Measurements from ENCODE around the gene MYLK. TPM values are rescaled to one million over a fixed set of nuclear protein-coding genes. Genes with fewer than 3 reads are reported as not detected.
A peak's percentile ranks its signal among the peaks of the same experiment; 100 is the strongest.

The MYLK gene
- total and polyA plus RNA-seq, 2 donors, result 5.4 to 11.5 TPM

GRCh38 chr3:123663977-123664376 is 220.2 kb downstream of the MYLK start:
- 98% methylated on average over 9 of the region's 9 CpGs for WGBS
- Histone ChIP-seq H3K36me3 (ENCODE audit: control insufficient read depth in 2 of 2, insufficient read depth in 2 of 2, low read length in 1 of 2) (no peaks in the 10 kb centered on the region), H3K4me1 (ENCODE audit: control insufficient read depth in 2 of 2, insufficient read depth in 2 of 2, low read length in 2 of 2) (peaks cover 0 to 3% of the 10 kb centered on the region in 2 donors)

GRCh38 chr3:123661973-123662372 is 222.2 kb downstream of the MYLK start:
- peaks cover 0 to 3% of the 10 kb centered on the region in 2 donors for H3K9me3 ChIP-seq (ENCODE audit: control insufficient read depth in 2 of 2, insufficient read depth in 1 of 2, low read length in 1 of 2)
- no peak overlapping the region for H3K4me3 ChIP-seq (ENCODE audit: low read length in 2 of 2)
- no peak overlapping the region for H3K27ac ChIP-seq (ENCODE audit: low read depth in 1 of 2, low read length in 1 of 2)
- no peaks in the 10 kb centered on the region for H3K27me3 ChIP-seq (ENCODE audit: control insufficient read depth in 2 of 2, insufficient read depth in 1 of 2, low read length in 1 of 2)
- H3K4me1 ChIP-seq (ENCODE audit: control insufficient read depth in 2 of 2, insufficient read depth in 2 of 2, low read length in 2 of 2), result peaks cover 0 to 3% of the 10 kb centered on the region in 2 donors
- H3K36me3 ChIP-seq (ENCODE audit: control insufficient read depth in 2 of 2, insufficient read depth in 2 of 2, low read length in 1 of 2), result no peaks in the 10 kb centered on the region
- no peak for DNase-seq (ENCODE audit: low read depth in 6 of 9, low spot score in 9 of 9)
- WGBS, result 100% methylated on average over 1 of the region's 1 CpG

More at GRCh38 chr3:123663977-123664376, 220.2 kb downstream of the MYLK start:
- no peak for DNase-seq (ENCODE audit: low read depth in 6 of 9, low spot score in 9 of 9)
- Histone ChIP-seq H3K9me3 (ENCODE audit: control insufficient read depth in 2 of 2, insufficient read depth in 1 of 2, low read length in 1 of 2) (no peaks in the 10 kb centered on the region), H3K27me3 (ENCODE audit: control insufficient read depth in 2 of 2, insufficient read depth in 1 of 2, low read length in 1 of 2) (no peaks in the 10 kb centered on the region), H3K27ac (ENCODE audit: low read depth in 1 of 2, low read length in 1 of 2) (no peak overlapping the region), H3K4me3 (ENCODE audit: low read length in 2 of 2) (no peak overlapping the region)

- H3K36me3 ChIP-seq (ENCODE audit: control insufficient read depth in 2 of 2, insufficient read depth in 2 of 2, low read length in 1 of 2), result no peaks in the 10 kb centered on the region
- H3K27me3 ChIP-seq (ENCODE audit: control insufficient read depth in 2 of 2, insufficient read depth in 1 of 2, low read length in 1 of 2), result no peaks in the 10 kb centered on the region
- peaks cover 0 to 7% of the 10 kb centered on the region in 2 donors for H3K9me3 ChIP-seq (ENCODE audit: control insufficient read depth in 2 of 2, insufficient read depth in 1 of 2, low read length in 1 of 2)
- H3K27ac ChIP-seq (ENCODE audit: low read depth in 1 of 2, low read length in 1 of 2), result no peak overlapping the region
- 86% methylated on average over 9 of the region's 9 CpGs for WGBS
- H3K4me3 ChIP-seq (ENCODE audit: low read length in 2 of 2), result no peak overlapping the region
- peaks cover 0 to 3% of the 10 kb centered on the region in 2 donors for H3K4me1 ChIP-seq (ENCODE audit: control insufficient read depth in 2 of 2, insufficient read depth in 2 of 2, low read length in 2 of 2)
- DNase-seq (ENCODE audit: low read depth in 6 of 9, low spot score in 9 of 9), result peak in 1 of 9 donors; percentile 13
Observed at GRCh38 chr3:123660900-123661299, 223.2 kb downstream of the MYLK start.

GRCh38 chr3:123660141-123660675 is 223.9 kb downstream of the MYLK start:
- Histone ChIP-seq H3K27ac (ENCODE audit: low read depth in 1 of 2, low read length in 1 of 2) (no peak overlapping the region), H3K27me3 (ENCODE audit: control insufficient read depth in 2 of 2, insufficient read depth in 1 of 2, low read length in 1 of 2) (no peaks in the 10 kb centered on the region), H3K9me3 (ENCODE audit: control insufficient read depth in 2 of 2, insufficient read depth in 1 of 2, low read length in 1 of 2) (peaks cover 0 to 7% of the 10 kb centered on the region in 2 donors), H3K4me3 (ENCODE audit: low read length in 2 of 2) (no peak overlapping the region), H3K4me1 (ENCODE audit: control insufficient read depth in 2 of 2, insufficient read depth in 2 of 2, low read length in 2 of 2) (peaks cover 0 to 3% of the 10 kb centered on the region in 2 donors), H3K36me3 (ENCODE audit: control insufficient read depth in 2 of 2, insufficient read depth in 2 of 2, low read length in 1 of 2) (no peaks in the 10 kb centered on the region)
- WGBS, result 90% methylated on average over 3 of the region's 3 CpGs
- DNase-seq (ENCODE audit: low read depth in 6 of 9, low spot score in 9 of 9), result no peak

GRCh38 chr3:123658852-123659206 is 225.3 kb downstream of the MYLK start:
- 92% methylated on average over 1 of the region's 1 CpG for WGBS
- peaks cover 0 to 7% of the 10 kb centered on the region in 2 donors for H3K9me3 ChIP-seq (ENCODE audit: control insufficient read depth in 2 of 2, insufficient read depth in 1 of 2, low read length in 1 of 2)
- no peak for DNase-seq (ENCODE audit: low read depth in 6 of 9, low spot score in 9 of 9)

GRCh38 chr3:123658118-123658851 is 225.8 kb downstream of the MYLK start:
- DNase-seq (ENCODE audit: low read depth in 6 of 9, low spot score in 9 of 9), result no peak
- no peak overlapping the region for H3K4me3 ChIP-seq (ENCODE audit: low read length in 2 of 2)
- H3K27me3 ChIP-seq (ENCODE audit: control insufficient read depth in 2 of 2, insufficient read depth in 1 of 2, low read length in 1 of 2), result no peaks in the 10 kb centered on the region
- peaks cover 0 to 7% of the 10 kb centered on the region in 2 donors for H3K9me3 ChIP-seq (ENCODE audit: control insufficient read depth in 2 of 2, insufficient read depth in 1 of 2, low read length in 1 of 2)
- H3K4me1 ChIP-seq (ENCODE audit: control insufficient read depth in 2 of 2, insufficient read depth in 2 of 2, low read length in 2 of 2), result peaks cover 0 to 3% of the 10 kb centered on the region in 2 donors
- H3K27ac ChIP-seq (ENCODE audit: low read depth in 1 of 2, low read length in 1 of 2), result no peak overlapping the region
- WGBS, result 98% methylated on average over 1 of the region's 1 CpG
- H3K36me3 ChIP-seq (ENCODE audit: control insufficient read depth in 2 of 2, insufficient read depth in 2 of 2, low read length in 1 of 2), result no peaks in the 10 kb centered on the region

More at GRCh38 chr3:123658852-123659206, 225.3 kb downstream of the MYLK start:
- Histone ChIP-seq H3K27me3 (ENCODE audit: control insufficient read depth in 2 of 2, insufficient read depth in 1 of 2, low read length in 1 of 2) (no peaks in the 10 kb centered on the region), H3K4me1 (ENCODE audit: control insufficient read depth in 2 of 2, insufficient read depth in 2 of 2, low read length in 2 of 2) (peaks cover 0 to 3% of the 10 kb centered on the region in 2 donors), H3K36me3 (ENCODE audit: control insufficient read depth in 2 of 2, insufficient read depth in 2 of 2, low read length in 1 of 2) (no peaks in the 10 kb centered on the region), H3K27ac (ENCODE audit: low read depth in 1 of 2, low read length in 1 of 2) (no peak overlapping the region), H3K4me3 (ENCODE audit: low read length in 2 of 2) (no peak overlapping the region)

- H3K27ac ChIP-seq (ENCODE audit: low read depth in 1 of 2, low read length in 1 of 2), result no peak overlapping the region
- H3K4me3 ChIP-seq (ENCODE audit: low read length in 2 of 2), result no peak overlapping the region
- peaks cover 0 to 7% of the 10 kb centered on the region in 2 donors for H3K9me3 ChIP-seq (ENCODE audit: control insufficient read depth in 2 of 2, insufficient read depth in 1 of 2, low read length in 1 of 2)
- WGBS, result 97% methylated on average over 6 of the region's 6 CpGs
- H3K36me3 ChIP-seq (ENCODE audit: control insufficient read depth in 2 of 2, insufficient read depth in 2 of 2, low read length in 1 of 2), result no peaks in the 10 kb centered on the region
- no peak for DNase-seq (ENCODE audit: low read depth in 6 of 9, low spot score in 9 of 9)
- H3K4me1 ChIP-seq (ENCODE audit: control insufficient read depth in 2 of 2, insufficient read depth in 2 of 2, low read length in 2 of 2), result peaks cover 0 to 3% of the 10 kb centered on the region in 2 donors
- no peaks in the 10 kb centered on the region for H3K27me3 ChIP-seq (ENCODE audit: control insufficient read depth in 2 of 2, insufficient read depth in 1 of 2, low read length in 1 of 2)
Observed at GRCh38 chr3:123657568-123657967, 226.6 kb downstream of the MYLK start.

- H3K27ac ChIP-seq (ENCODE audit: low read depth in 1 of 2, low read length in 1 of 2), result no peak overlapping the region
- WGBS, result 97% methylated on average over 10 of the region's 10 CpGs
- H3K27me3 ChIP-seq (ENCODE audit: control insufficient read depth in 2 of 2, insufficient read depth in 1 of 2, low read length in 1 of 2), result no peaks in the 10 kb centered on the region
- H3K4me1 ChIP-seq (ENCODE audit: control insufficient read depth in 2 of 2, insufficient read depth in 2 of 2, low read length in 2 of 2), result peaks cover 0 to 3% of the 10 kb centered on the region in 2 donors
- no peak for DNase-seq (ENCODE audit: low read depth in 6 of 9, low spot score in 9 of 9)
- H3K9me3 ChIP-seq (ENCODE audit: control insufficient read depth in 2 of 2, insufficient read depth in 1 of 2, low read length in 1 of 2), result peaks cover 0 to 7% of the 10 kb centered on the region in 2 donors
- no peak overlapping the region for H3K4me3 ChIP-seq (ENCODE audit: low read length in 2 of 2)
- no peaks in the 10 kb centered on the region for H3K36me3 ChIP-seq (ENCODE audit: control insufficient read depth in 2 of 2, insufficient read depth in 2 of 2, low read length in 1 of 2)
Observed at GRCh38 chr3:123657111-123657510, 227.0 kb downstream of the MYLK start.

- Histone ChIP-seq H3K4me3 (ENCODE audit: low read length in 2 of 2) (no peak overlapping the region), H3K9me3 (ENCODE audit: control insufficient read depth in 2 of 2, insufficient read depth in 1 of 2, low read length in 1 of 2) (peaks cover 0 to 7% of the 10 kb centered on the region in 2 donors), H3K36me3 (ENCODE audit: control insufficient read depth in 2 of 2, insufficient read depth in 2 of 2, low read length in 1 of 2) (no peaks in the 10 kb centered on the region), H3K27ac (ENCODE audit: low read depth in 1 of 2, low read length in 1 of 2) (no peak overlapping the region), H3K27me3 (ENCODE audit: control insufficient read depth in 2 of 2, insufficient read depth in 1 of 2, low read length in 1 of 2) (no peaks in the 10 kb centered on the region), H3K4me1 (ENCODE audit: control insufficient read depth in 2 of 2, insufficient read depth in 2 of 2, low read length in 2 of 2) (peaks cover 0 to 3% of the 10 kb centered on the region in 2 donors)
- no peak for DNase-seq (ENCODE audit: low read depth in 6 of 9, low spot score in 9 of 9)
- WGBS, result 95% methylated on average over 2 of the region's 2 CpGs
Observed at GRCh38 chr3:123656691-123657090, 227.4 kb downstream of the MYLK start.

Data from thymus (tissue), 11 donors.